HepG2 (cell line): Measurements from ENCODE around the gene GTF2B. TPM values are rescaled to one million over a fixed set of nuclear protein-coding genes. Genes with fewer than 3 reads are reported as not detected.

Experiments used
- AKAP8 ChIP-seq: sonication (generic); formaldehyde crosslinking; IDR thresholded peaks from 2 replicates; pipeline ENCODE4 v1.5.1; 2020; ENCODE audit warnings: mild to moderate bottlenecking, missing genetic modification reagents
- EED ChIP-seq: sonication (generic); formaldehyde crosslinking; IDR thresholded peaks from 2 replicates; pipeline ENCODE4 v1.5.0; 2020; ENCODE audit warnings: mild to moderate bottlenecking, missing genetic modification reagents
- FOSL1 ChIP-seq: sonication (generic); formaldehyde crosslinking; IDR thresholded peaks from 2 replicates; pipeline ENCODE4 v1.9.0; 2021; ENCODE audit warnings: missing genetic modification reagents, borderline replicate concordance
- FOXJ3 ChIP-seq: sonication (generic); formaldehyde crosslinking; IDR thresholded peaks from 2 replicates; pipeline ENCODE4 v1.4.0; 2020; ENCODE audit warnings: missing genetic modification reagents, mild to moderate bottlenecking, borderline replicate concordance
- HMGXB4 ChIP-seq, 2 experiments: sonication (generic) in 1 of 2; formaldehyde crosslinking in 1 of 2; IDR thresholded peaks; 2 replicates each; pipeline versions ENCODE4 v1.4.0 to v1.6.1; 2018 to 2020; ENCODE audit warnings: missing genetic modification reagents in 2 of 2, borderline replicate concordance in 1 of 2, low read depth in 1 of 2, mild to moderate bottlenecking in 1 of 2, missing biosample characterization in 1 of 2
- MAFK ChIP-seq, 2 experiments: IDR thresholded peaks in 1 of 2; conservative IDR thresholded peaks in 1 of 2; 2 replicates each; pipeline ENCODE4 v1.6.1; 2011; ENCODE audit warnings: improper control_type of control experiment in 2 of 2, low read length in 2 of 2
- MATR3 ChIP-seq: sonication (generic); formaldehyde crosslinking; IDR thresholded peaks from 2 replicates; pipeline ENCODE4 v1.4.0; 2020; ENCODE audit warnings: missing genetic modification reagents
- PREB ChIP-seq: sonication (generic); formaldehyde crosslinking; IDR thresholded peaks from 2 replicates; pipeline ENCODE4 v1.4.0; 2020; ENCODE audit warnings: missing genetic modification reagents
- RBM22 ChIP-seq: fragments of 200-400 bp; formaldehyde crosslinking; optimal IDR thresholded peaks from 2 replicates; pipeline ENCODE3; 2017; ENCODE audit warnings: mild to moderate bottlenecking, low read length, moderate library complexity
- TCF7L2 ChIP-seq: IDR thresholded peaks from 2 replicates; pipeline ENCODE4 v1.6.1; 2011; ENCODE audit warnings: mild to moderate bottlenecking, low read depth, low read length, moderate library complexity
- TFE3 ChIP-seq: IDR thresholded peaks from 2 replicates; pipeline ENCODE4 v1.6.1; 2016
- ZBTB20 ChIP-seq: sonication (generic); formaldehyde crosslinking; IDR thresholded peaks from 2 replicates; pipeline ENCODE4 v1.8.1; 2023; ENCODE audit warnings: missing genetic modification reagents, low read depth, mild to moderate bottlenecking, borderline replicate concordance
- ZBTB26 ChIP-seq: IDR thresholded peaks from 2 replicates; pipeline ENCODE4 v1.6.1; 2016; ENCODE audit warnings: missing compliant biosample characterization, missing genetic modification reagents, borderline replicate concordance
- ZIK1 ChIP-seq: sonication (generic); formaldehyde crosslinking; IDR thresholded peaks from 2 replicates; pipeline ENCODE4 v1.5.0; 2020; ENCODE audit warnings: mild to moderate bottlenecking, low read depth, missing genetic modification reagents, borderline replicate concordance
- ZMYM4 ChIP-seq: sonication (generic); formaldehyde crosslinking; IDR thresholded peaks from 2 replicates; pipeline ENCODE4 v1.8.1; 2023; ENCODE audit warnings: mild to moderate bottlenecking, missing genetic modification reagents
- ZNF512 ChIP-seq: sonication (generic); formaldehyde crosslinking; IDR thresholded peaks from 2 replicates; pipeline ENCODE4 v1.4.0; 2020; ENCODE audit warnings: mild to moderate bottlenecking, missing genetic modification reagents
- ZNF530 ChIP-seq: sonication (generic); formaldehyde crosslinking; IDR thresholded peaks from 2 replicates; pipeline ENCODE4 v1.5.0; 2020; ENCODE audit warnings: low read depth, mild to moderate bottlenecking, missing genetic modification reagents
- ZNF788 ChIP-seq: sonication (generic); formaldehyde crosslinking; IDR thresholded peaks from 2 replicates; pipeline ENCODE4 v1.5.0; 2020; ENCODE audit warnings: mild to moderate bottlenecking, missing genetic modification reagents, borderline replicate concordance
- ZNF816 ChIP-seq: sonication (generic); formaldehyde crosslinking; IDR thresholded peaks from 2 replicates; pipeline ENCODE4 v1.8.0; 2022; ENCODE audit warnings: missing genetic modification reagents, mild to moderate bottlenecking, borderline replicate concordance
- ZSCAN25 ChIP-seq: sonication (generic); formaldehyde crosslinking; IDR thresholded peaks from 2 replicates; pipeline ENCODE4 v1.8.0; 2022; ENCODE audit warnings: mild to moderate bottlenecking, missing genetic modification reagents
- polyA plus RNA-seq, 8 experiments: library from polyadenylated mRNA; depleted of rRNA in 3 of 8; stranded (reverse) in 7 of 8; unstranded in 1 of 8; fragments of >200 nt; fragmentation: Illumina TruSeq in 4 of 8; extraction: Trizol in 4 of 8; gene quantifications; 2 replicates each; pipeline versions ENCODE4 v1.2.1 to v1.2.3, GENCODE V29; 2011 to 2016; ENCODE audit warnings: low read depth in 4 of 8, missing spikeins in 1 of 8, mixed read lengths in 1 of 8; ENCODE audit not compliant: insufficient read depth in 1 of 8
- total RNA-seq, 5 experiments: library from RNA; depleted of rRNA; stranded (reverse); fragments of >200 nt; fragmentation: Illumina TruSeq; extraction: Trizol; gene quantifications; 2 replicates each; pipeline ENCODE4 v1.2.3, GENCODE V29; 2016; ENCODE audit warnings: low read depth in 1 of 5

The GTF2B gene
- total and polyA plus RNA-seq, 2 of the 13 experiments (the other 11 are each of a cell fraction or from before 2014, with no cell fraction given), result 31.5 to 43.4 TPM

- no peak for TF ChIP-seq ZNF512 (CRISPR knock-in tag)
- no peak for TF ChIP-seq ZNF530 (CRISPR knock-in tag)
- TF ChIP-seq ZMYM4 (CRISPR knock-in tag), result peak; percentile 99
- peak; percentile 95 for TF ChIP-seq TFE3 (CRISPR knock-in tag)
- TF ChIP-seq ZNF788 (CRISPR knock-in tag), result peak; percentile 76; the same call in 1 of the 2 replicates
- TF ChIP-seq ZIK1 (CRISPR knock-in tag), result 0 out of 2 replicates have a peak, but pooled peaks have one; percentile 36
- no peak for TF ChIP-seq FOSL1 (CRISPR knock-in tag)
- no peak for TF ChIP-seq PREB (CRISPR knock-in tag)
- TF ChIP-seq MAFK (conservative IDR thresholded peaks at IDR 0.05 in 1 of 2, IDR thresholded peaks at IDR 0.05 in 1 of 2; ENCODE audit: low read length in 2 of 2), result no peak
- TF ChIP-seq FOXJ3 (CRISPR knock-in tag), result peak; percentile 63; the same call in 1 of the 2 replicates
- TF ChIP-seq AKAP8 (CRISPR knock-in tag), result no peak
- TF ChIP-seq RBM22, result peak; percentile 35
- TF ChIP-seq TCF7L2, result no peak
- TF ChIP-seq ZSCAN25 (CRISPR knock-in tag), result peak; percentile 52; the same call in 1 of the 2 replicates
- TF ChIP-seq MATR3 (CRISPR knock-in tag), result no peak
- TF ChIP-seq HMGXB4 (CRISPR knock-in tag; IDR thresholded peaks at IDR 0.05; ENCODE audit: borderline replicate concordance in 1 of 2, low read depth in 1 of 2), result peak; percentile 72 to 83; a peak in 2 of 4 replicates
- TF ChIP-seq ZNF816 (CRISPR knock-in tag), result no peak
- TF ChIP-seq ZBTB20, result peak; percentile 84; the same call in 1 of the 2 replicates
- peak; percentile 65; the same call in 1 of the 2 replicates for TF ChIP-seq ZBTB26 (CRISPR knock-in tag)
- 0 out of 2 replicates have a peak, but pooled peaks have one; percentile 55 for TF ChIP-seq EED (CRISPR knock-in tag)
These were observed at the start of gene GTF2B (continued) for GRCh38 chr1:88891318-88891950.
